Measurements from ENCODE around the gene C1orf159. TPM values are rescaled to one million over a fixed set of nuclear protein-coding genes. Genes with fewer than 3 reads are reported as not detected.

Gene C1orf159
- total and polyA plus RNA-seq, 12 donors: 2.9 to 14.0 (median 4.1) TPM

DNA sequence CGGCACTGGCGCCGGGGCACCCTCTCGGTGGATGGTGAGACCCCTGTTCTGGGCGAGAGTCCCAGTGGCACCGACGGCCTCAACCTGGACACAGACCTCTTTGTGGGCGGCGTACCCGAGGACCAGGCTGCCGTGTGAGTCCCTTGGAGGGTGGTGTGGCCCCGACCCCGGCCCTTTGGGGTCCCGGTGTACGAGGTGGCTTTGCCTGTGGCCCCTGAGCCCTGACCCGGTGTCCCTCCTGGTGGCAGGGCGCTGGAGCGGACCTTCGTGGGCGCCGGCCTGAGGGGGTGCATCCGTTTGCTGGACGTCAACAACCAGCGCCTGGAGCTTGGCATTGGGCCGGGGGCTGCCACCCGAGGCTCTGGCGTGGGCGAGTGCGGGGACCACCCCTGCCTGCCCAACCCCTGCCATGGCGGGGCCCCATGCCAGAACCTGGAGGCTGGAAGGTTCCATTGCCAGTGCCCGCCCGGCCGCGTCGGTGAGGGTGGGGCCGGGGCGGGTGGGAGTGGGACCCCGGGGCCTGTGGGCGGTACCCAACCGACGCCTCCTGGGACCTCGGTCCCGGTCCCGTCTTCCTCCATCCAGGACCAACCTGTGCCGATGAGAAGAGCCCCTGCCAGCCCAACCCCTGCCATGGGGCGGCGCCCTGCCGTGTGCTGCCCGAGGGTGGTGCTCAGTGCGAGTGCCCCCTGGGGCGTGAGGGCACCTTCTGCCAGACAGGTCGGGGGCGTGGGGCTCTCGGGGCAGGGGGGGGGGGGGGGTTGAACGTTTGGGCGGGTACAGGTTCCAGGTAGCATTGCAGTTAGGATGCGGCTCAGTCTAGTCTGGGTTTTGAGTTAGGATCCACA, 66.3 kb downstream of the C1orf159 start:
- H3K27me3 ChIP-seq: no peaks in the 10 kb centered on the region
- no peak for TF ChIP-seq CTCF (IDR thresholded peaks at IDR 0.05)
- no peak overlapping the region for H3K27ac ChIP-seq
- WGBS, 2 donors: 94% methylated on average over 46 to 57 of the region's 57 CpGs
- DNase-seq (no peak), ATAC-seq (no peak)
- H3K4me1 ChIP-seq: peaks cover 0 to 4% (median 0%) of the 10 kb centered on the region in 9 donors
- H3K4me3 ChIP-seq: no peak overlapping the region
- no peaks in the 10 kb centered on the region for H3K9me3 ChIP-seq
- intact Hi-C loops (cut with DNase I): no loop called here
- peaks cover 0 to 91% (median 4%) of the 10 kb centered on the region in 9 donors for H3K36me3 ChIP-seq

- intact Hi-C loops (cut with DNase I): no loop called here
- Histone ChIP-seq H3K4me3 (no peak overlapping the region), H3K4me1 (peaks cover 0 to 4% (median 0%) of the 10 kb centered on the region in 9 donors), H3K36me3 (peaks cover 0 to 91% (median 4%) of the 10 kb centered on the region in 9 donors), H3K27me3 (no peaks in the 10 kb centered on the region), H3K27ac (no peak overlapping the region), H3K9me3 (no peaks in the 10 kb centered on the region)
- DNase-seq (no peak), ATAC-seq (no peak)
- 90 to 96% methylated on average over 20 to 27 of the region's 28 CpGs for WGBS, 2 donors
- no peak for TF ChIP-seq CTCF (IDR thresholded peaks at IDR 0.05)
Measured at GRCh38 chr1:1048765-1049164, 67.1 kb downstream of the C1orf159 start.

GRCh38 chr1:1047963-1048362, 67.9 kb downstream of the C1orf159 start:
- Histone ChIP-seq H3K27ac (no peak overlapping the region), H3K27me3 (no peaks in the 10 kb centered on the region), H3K4me1 (peaks cover 0 to 4% (median 0%) of the 10 kb centered on the region in 9 donors), H3K4me3 (no peak overlapping the region), H3K9me3 (no peaks in the 10 kb centered on the region), H3K36me3 (peaks cover 0 to 91% (median 4%) of the 10 kb centered on the region in 9 donors)
- intact Hi-C loops (cut with DNase I): no loop called here
- DNase-seq: no peak
- no peak for TF ChIP-seq CTCF (IDR thresholded peaks at IDR 0.05)
- 93 to 94% methylated on average over 25 of the region's 25 CpGs for WGBS, 2 donors
- ATAC-seq: no peak

DNA sequence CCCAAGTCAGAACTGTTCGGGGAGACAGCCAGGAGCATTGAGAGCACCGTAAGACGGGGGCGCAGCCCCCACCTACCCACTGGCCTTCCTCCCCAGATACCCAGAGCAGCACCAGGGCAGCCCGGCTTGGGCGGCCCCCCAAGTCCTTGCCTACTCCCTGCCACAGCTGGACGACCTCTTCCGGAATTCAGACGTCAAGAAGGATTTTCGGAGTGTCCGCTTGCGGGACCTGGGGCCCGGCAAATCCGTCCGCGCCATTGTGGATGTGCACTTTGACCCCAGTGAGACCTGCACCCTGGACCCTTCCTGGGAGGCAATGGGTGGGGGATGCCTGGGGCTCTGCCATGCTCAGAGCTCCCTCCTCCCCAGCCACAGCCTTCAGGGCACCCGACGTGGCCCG, 68.5 kb downstream of the C1orf159 start:
- 95 to 96% methylated on average over 19 of the region's 19 CpGs for WGBS, 2 donors
- no peak for DNase-seq
- intact Hi-C loops (cut with DNase I): no loop called here
- Histone ChIP-seq H3K36me3 (peaks cover 0 to 90% (median 4%) of the 10 kb centered on the region in 9 donors), H3K4me1 (peaks cover 0 to 4% (median 0%) of the 10 kb centered on the region in 9 donors), H3K4me3 (no peak overlapping the region), H3K27ac (no peak overlapping the region), H3K9me3 (no peaks in the 10 kb centered on the region), H3K27me3 (no peaks in the 10 kb centered on the region)
- ATAC-seq: no peak
- no peak for TF ChIP-seq CTCF (IDR thresholded peaks at IDR 0.05)

All from heart right ventricle (tissue), 16 donors.